ENCODE results near the gene SLC44A4. TPM values are rescaled to one million over a fixed set of nuclear protein-coding genes. Genes with fewer than 3 reads are reported as not detected.
A peak's percentile ranks its signal among the peaks of the same experiment; 100 is the strongest.

The SLC44A4 gene
- total and polyA plus RNA-seq, 9 of the 15 experiments (the other 6 are each of a cell fraction or from before 2014, with no cell fraction given), result 7.9 to 18.6 (median 11.2) TPM

- no peak for TF ChIP-seq ZNF318 (IDR thresholded peaks at IDR 0.05; ENCODE audit: borderline replicate concordance in 1 of 2, low read depth in 1 of 2)
- peak in 1 of 2 experiments; percentile 90; a peak in 2 of 4 replicates for TF ChIP-seq MLLT1 (IDR thresholded peaks at IDR 0.05)
- no peak for TF ChIP-seq CBFA2T2 (conservative IDR thresholded peaks at IDR 0.05)
- peak; percentile 36; the same call in 1 of the 2 replicates for TF ChIP-seq MAX (CRISPR knock-in tag; IDR thresholded peaks at IDR 0.05)
- TF ChIP-seq RBFOX2 (IDR thresholded peaks at IDR 0.05; ENCODE audit: low read depth, low read length), result peak; percentile 53
- peak; percentile 9; the same call in 1 of the 2 replicates for TF ChIP-seq ATF3 (IDR thresholded peaks at IDR 0.05)
- no peak for TF ChIP-seq ATF3 (CRISPR knock-in tag; conservative IDR thresholded peaks at IDR 0.05)
- TF ChIP-seq POLR2G (IDR thresholded peaks at IDR 0.05; ENCODE audit: low read depth, low read length), result peak; percentile 53; the same call in 1 of the 2 replicates
- TF ChIP-seq E2F6 (IDR thresholded peaks at IDR 0.05; ENCODE audit: borderline replicate concordance in 1 of 2, extremely low read depth in 1 of 2, insufficient read depth in 1 of 2, insufficient read length in 1 of 2, low read depth in 1 of 2, low read length in 1 of 2, poor library complexity in 1 of 2, severe bottlenecking in 1 of 2), result peak in 1 of 2 experiments; percentile 20
- peak; percentile 7 for TF ChIP-seq CCNT2 (IDR thresholded peaks at IDR 0.05; ENCODE audit: borderline replicate concordance, extremely low read depth, insufficient read length, low read depth, low read length)
- TF ChIP-seq SPI1 (IDR thresholded peaks at IDR 0.05; ENCODE audit: borderline replicate concordance, low read depth, low read length), result no peak
- TF ChIP-seq ZNF239 (CRISPR knock-in tag; IDR thresholded peaks at IDR 0.05), result no peak
Measured at GRCh38 chr6:31899882-31900722, 21.3 kb upstream of the SLC44A4 start (continued).
